Left lung (tissue), 10 donors: ENCODE measurements around the gene ATP6V0A4. TPM values are rescaled to one million over a fixed set of nuclear protein-coding genes. Genes with fewer than 3 reads are reported as not detected.
"Not testable (repeated sequence)": the region's sequence is repeated elsewhere in the genome, so short reads cannot be mapped to it uniquely, and the experiment has no call there.

Experiments
- ATAC-seq: fragments of 200-7000 bp; cut with Tn5 transposase; one replicate; pipeline ENCODE4 v1.9.1; 2020; ENCODE audit warnings: moderate library complexity
- DNase-seq, 4 donors: peaks; one replicate each; pipeline ENCODE4 v3.0.0-alpha.2; 2013 to 2020
- H3K27ac ChIP-seq, 2 donors: fragments of 200-600 bp; sonication (generic) in 1 of 2; one replicate each; pipeline versions ENCODE4 v1.5.0 to v1.8.0; 2020 to 2021
- H3K27me3 ChIP-seq, 2 donors: fragments of 200-600 bp; sonication (generic) in 1 of 2; one replicate each; pipeline versions ENCODE4 v1.5.0 to v1.8.0; 2020 to 2021
- H3K36me3 ChIP-seq, 2 donors: fragments of 200-600 bp; sonication (generic) in 1 of 2; one replicate each; pipeline versions ENCODE4 v1.5.0 to v1.8.0; 2020 to 2021
- H3K4me1 ChIP-seq, 2 donors: fragments of 200-600 bp; one replicate each; pipeline ENCODE4 v1.8.0; 2021
- H3K4me3 ChIP-seq, 2 donors: fragments of 200-600 bp; sonication (generic) in 1 of 2; one replicate each; pipeline versions ENCODE4 v1.5.0 to v1.8.0; 2020 to 2021; ENCODE audit warnings: mild to moderate bottlenecking in 1 of 2
- H3K9me3 ChIP-seq, 2 donors: fragments of 200-600 bp; sonication (generic) in 1 of 2; one replicate each; pipeline versions ENCODE4 v1.5.0 to v1.8.0; 2020 to 2021
- intact Hi-C, 2 donors: fragments of 100-400 bp; cut with DNase I; formaldehyde crosslinking; loops; one replicate each; pipeline versions ENCODE4 v1.11.2 to v1.14.2; 2022
- polyA plus RNA-seq, 6 donors: library from polyadenylated mRNA; unstranded; fragments of 120-200 nt; gene quantifications; one replicate each; pipeline ENCODE4 v1.2.1, GENCODE V29; 2013; ENCODE audit not compliant: insufficient read length in 6 of 6
- total RNA-seq, 2 donors: library from RNA; stranded (reverse); fragmentation: NEBNext Ultra II Directional; extraction: Animal tissue kit (Norgen Biotek cat#: 25700); gene quantifications; one replicate each; pipeline ENCODE4 v1.2.1, GENCODE V29; 2021
- TF ChIP-seq, protein P1 (sequence below), 2 donors: fragments of 200-600 bp; sonication (generic) in 1 of 2; IDR thresholded peaks; one replicate each; pipeline versions ENCODE4 v1.5.0 to v1.8.0; 2021; ENCODE audit warnings: antibody characterized with exemption in 2 of 2
- donor health status: DM: no; HTN: yes; CAD: no.
- donor health status: DM: no; HTN: no; CAD: no.

The ATP6V0A4 gene
- total and polyA plus RNA-seq, 8 donors: 0.52 to 7.3 (median 0.87) TPM

GRCh38 chr7:138699661-138700060 is 98.3 kb downstream of the ATP6V0A4 start:
- H3K4me3 ChIP-seq: no peak overlapping the region
- H3K27me3 ChIP-seq: no peaks in the 10 kb centered on the region
- H3K9me3 ChIP-seq: no peaks in the 10 kb centered on the region
- H3K4me1 ChIP-seq: no peaks in the 10 kb centered on the region
- no peak for DNase-seq
- H3K27ac ChIP-seq: no peak overlapping the region
- no peaks in the 10 kb centered on the region for H3K36me3 ChIP-seq
- no peak for ATAC-seq
- intact Hi-C loops: no loop called here
- TF ChIP-seq, protein P1, sequence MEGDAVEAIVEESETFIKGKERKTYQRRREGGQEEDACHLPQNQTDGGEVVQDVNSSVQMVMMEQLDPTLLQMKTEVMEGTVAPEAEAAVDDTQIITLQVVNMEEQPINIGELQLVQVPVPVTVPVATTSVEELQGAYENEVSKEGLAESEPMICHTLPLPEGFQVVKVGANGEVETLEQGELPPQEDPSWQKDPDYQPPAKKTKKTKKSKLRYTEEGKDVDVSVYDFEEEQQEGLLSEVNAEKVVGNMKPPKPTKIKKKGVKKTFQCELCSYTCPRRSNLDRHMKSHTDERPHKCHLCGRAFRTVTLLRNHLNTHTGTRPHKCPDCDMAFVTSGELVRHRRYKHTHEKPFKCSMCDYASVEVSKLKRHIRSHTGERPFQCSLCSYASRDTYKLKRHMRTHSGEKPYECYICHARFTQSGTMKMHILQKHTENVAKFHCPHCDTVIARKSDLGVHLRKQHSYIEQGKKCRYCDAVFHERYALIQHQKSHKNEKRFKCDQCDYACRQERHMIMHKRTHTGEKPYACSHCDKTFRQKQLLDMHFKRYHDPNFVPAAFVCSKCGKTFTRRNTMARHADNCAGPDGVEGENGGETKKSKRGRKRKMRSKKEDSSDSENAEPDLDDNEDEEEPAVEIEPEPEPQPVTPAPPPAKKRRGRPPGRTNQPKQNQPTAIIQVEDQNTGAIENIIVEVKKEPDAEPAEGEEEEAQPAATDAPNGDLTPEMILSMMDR (IDR thresholded peaks at IDR 0.05): no peak

- DNase-seq: no peak
- no peak overlapping the region for H3K27ac ChIP-seq
- no peaks in the 10 kb centered on the region for H3K36me3 ChIP-seq
- no peaks in the 10 kb centered on the region for H3K4me1 ChIP-seq
- intact Hi-C loops: no loop called here
- H3K27me3 ChIP-seq: no peaks in the 10 kb centered on the region
- no peak for ATAC-seq
- H3K4me3 ChIP-seq: no peak overlapping the region
- no peaks in the 10 kb centered on the region for H3K9me3 ChIP-seq
- TF ChIP-seq, protein P1 (IDR thresholded peaks at IDR 0.05): no peak
Measured at GRCh38 chr7:138698281-138698680, 99.7 kb downstream of the ATP6V0A4 start.

DNA sequence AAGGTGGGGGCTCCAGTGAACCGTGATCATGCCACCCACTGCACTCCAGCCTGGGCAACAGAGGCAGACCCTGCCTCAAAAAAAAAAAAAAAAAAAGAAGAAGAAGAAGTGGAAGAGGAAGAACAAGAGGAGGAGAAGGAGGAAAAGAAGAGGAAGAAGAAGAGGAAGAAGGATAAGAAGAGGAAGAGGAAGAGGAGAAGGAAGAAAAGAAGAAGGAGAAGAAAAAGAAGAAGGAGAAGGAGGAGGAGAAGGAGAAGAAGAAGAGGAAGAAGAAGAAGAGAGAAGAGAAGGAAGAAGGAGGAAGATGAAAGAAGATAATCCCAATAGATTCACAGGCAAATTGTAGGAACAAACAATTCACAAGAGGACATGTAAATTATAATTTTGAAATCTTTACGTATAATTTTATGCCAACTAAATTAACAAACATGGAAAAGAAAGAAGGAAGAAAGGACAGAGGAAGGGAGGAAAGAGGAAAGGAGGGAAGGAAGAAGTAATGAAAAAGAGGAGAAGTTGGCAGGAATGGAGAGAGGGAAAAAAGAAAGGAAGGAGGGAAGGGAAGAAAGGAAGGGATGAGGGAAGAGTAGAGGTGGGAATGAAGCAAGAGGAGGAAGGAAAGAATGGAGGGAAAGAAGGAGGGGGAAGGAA is 100.3 kb downstream of the ATP6V0A4 start:
- TF ChIP-seq, protein P1 (IDR thresholded peaks at IDR 0.05): no peak
- H3K4me3 ChIP-seq: no peak overlapping the region
- no peak overlapping the region for H3K27ac ChIP-seq
- H3K27me3 ChIP-seq: no peaks in the 10 kb centered on the region
- H3K9me3 ChIP-seq: no peaks in the 10 kb centered on the region
- intact Hi-C loops: no loop called here
- no peaks in the 10 kb centered on the region for H3K36me3 ChIP-seq
- H3K4me1 ChIP-seq: no peaks in the 10 kb centered on the region
- DNase-seq (no peak), ATAC-seq (no peak)

GRCh38 chr7:138695776-138696175 is 102.2 kb downstream of the ATP6V0A4 start:
- H3K27ac ChIP-seq, H3K4me1 ChIP-seq, intact Hi-C loops, H3K36me3 ChIP-seq, H3K27me3 ChIP-seq, H3K9me3 ChIP-seq, ATAC-seq, DNase-seq, H3K4me3 ChIP-seq: not testable (repeated sequence)

- TF ChIP-seq, protein P1 (IDR thresholded peaks at IDR 0.05): no peak
- Histone ChIP-seq H3K4me3 (no peak overlapping the region), H3K4me1 (no peaks in the 10 kb centered on the region), H3K36me3 (no peaks in the 10 kb centered on the region), H3K27me3 (no peaks in the 10 kb centered on the region), H3K9me3 (no peaks in the 10 kb centered on the region), H3K27ac (no peak overlapping the region)
- intact Hi-C loops: no loop called here
- ATAC-seq (no peak), DNase-seq (no peak)
Measured at GRCh38 chr7:138695106-138695505, 102.9 kb downstream of the ATP6V0A4 start.

GRCh38 chr7:138691178-138691577 is 106.8 kb downstream of the ATP6V0A4 start:
- intact Hi-C loops: no loop called here
- no peak for DNase-seq
- ATAC-seq: no peak
- no peaks in the 10 kb centered on the region for H3K9me3 ChIP-seq
- TF ChIP-seq, protein P1 (IDR thresholded peaks at IDR 0.05): no peak
- H3K27ac ChIP-seq: no peak overlapping the region
- H3K4me3 ChIP-seq: no peak overlapping the region
- H3K36me3 ChIP-seq: no peaks in the 10 kb centered on the region
- H3K27me3 ChIP-seq: no peaks in the 10 kb centered on the region
- H3K4me1 ChIP-seq: no peaks in the 10 kb centered on the region
